Stromal cell of bone marrow (primary cell): Measurements from ENCODE around the gene CELF2.

ENCODE experiments used
- DNase-seq: peaks from one replicate; pipeline ENCODE4 v3.0.0-alpha.2; 2012; ENCODE audit warnings: low read depth

The CELF2 gene

GRCh38 chr10:11156480-11156879, 138.8 kb downstream of the CELF2 start:
- DNase-seq = no peak

GRCh38 chr10:11157292-11158076, 139.8 kb downstream of the CELF2 start:
- no peak for DNase-seq

- no peak for DNase-seq
These were observed 140.4 kb downstream of the CELF2 start for GRCh38 chr10:11158080-11158479.

- no peak for DNase-seq
These were observed 142.0 kb downstream of the CELF2 start for GRCh38 chr10:11159543-11160215.

- DNase-seq = no peak
These were observed 143.4 kb downstream of the CELF2 start for GRCh38 chr10:11161096-11161495.

GRCh38 chr10:11161910-11162309, 144.2 kb downstream of the CELF2 start:
- DNase-seq = no peak

GRCh38 chr10:11162828-11163599, 145.3 kb downstream of the CELF2 start:
- DNase-seq = no peak

GRCh38 chr10:11163780-11164550, 146.3 kb downstream of the CELF2 start:
- no peak for DNase-seq

GRCh38 chr10:11164551-11164802, 146.8 kb downstream of the CELF2 start:
- no peak for DNase-seq

GRCh38 chr10:11164803-11165590, 147.3 kb downstream of the CELF2 start:
- DNase-seq = peak; percentile 86

GRCh38 chr10:11165591-11166543, 148.2 kb downstream of the CELF2 start:
- peak; percentile 15 for DNase-seq

- no peak for DNase-seq
These were observed 148.9 kb downstream of the CELF2 start for GRCh38 chr10:11166550-11166949.

GRCh38 chr10:11167233-11167966, 149.7 kb downstream of the CELF2 start:
- DNase-seq = no peak

- no peak for DNase-seq
These were observed 150.9 kb downstream of the CELF2 start for GRCh38 chr10:11168423-11169090.

GRCh38 chr10:11169976-11170375, 152.3 kb downstream of the CELF2 start:
- no peak for DNase-seq

GRCh38 chr10:11170574-11170973, 152.9 kb downstream of the CELF2 start:
- no peak for DNase-seq

GRCh38 chr10:11170993-11171851, 153.6 kb downstream of the CELF2 start:
- DNase-seq = no peak

GRCh38 chr10:11173042-11173441, 155.4 kb downstream of the CELF2 start:
- DNase-seq = no peak
